ENCODE data around the gene LEMD3. TPM values are rescaled to one million over a fixed set of nuclear protein-coding genes. Genes with fewer than 3 reads are reported as not detected.

Gene LEMD3
- total RNA-seq, 1 donor from 2014 or later = 35.8 TPM

DNA sequence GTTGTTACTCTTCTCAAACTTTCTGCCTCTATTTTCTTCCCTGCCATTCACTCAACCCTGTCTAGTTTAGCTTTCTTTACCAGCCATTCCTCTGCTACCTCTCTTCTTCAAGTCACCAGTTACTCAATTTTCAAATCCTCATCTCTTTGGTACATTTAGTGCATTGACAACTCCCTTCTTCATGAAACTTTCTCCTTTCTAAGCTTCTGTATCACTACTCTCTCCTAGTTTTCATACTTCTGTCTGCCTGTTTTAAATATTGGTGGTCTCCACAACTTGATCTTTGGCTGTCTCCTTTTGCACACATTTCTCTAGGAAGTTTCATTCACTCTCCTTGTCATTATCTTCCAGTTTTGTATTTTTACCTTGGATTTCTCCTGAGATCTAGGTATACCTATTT lies 6.0 kb downstream of the LEMD3 start:
- intact Hi-C loops (cut with DNase I) = no loop called here
- TF ChIP-seq POLR2A (IDR thresholded peaks at IDR 0.05) (no peak), POLR2AphosphoS5 (IDR thresholded peaks at IDR 0.05; ENCODE audit: insufficient read depth in 1 of 2, low read depth in 1 of 2) (no peak)
- TF ChIP-seq, protein P1, sequence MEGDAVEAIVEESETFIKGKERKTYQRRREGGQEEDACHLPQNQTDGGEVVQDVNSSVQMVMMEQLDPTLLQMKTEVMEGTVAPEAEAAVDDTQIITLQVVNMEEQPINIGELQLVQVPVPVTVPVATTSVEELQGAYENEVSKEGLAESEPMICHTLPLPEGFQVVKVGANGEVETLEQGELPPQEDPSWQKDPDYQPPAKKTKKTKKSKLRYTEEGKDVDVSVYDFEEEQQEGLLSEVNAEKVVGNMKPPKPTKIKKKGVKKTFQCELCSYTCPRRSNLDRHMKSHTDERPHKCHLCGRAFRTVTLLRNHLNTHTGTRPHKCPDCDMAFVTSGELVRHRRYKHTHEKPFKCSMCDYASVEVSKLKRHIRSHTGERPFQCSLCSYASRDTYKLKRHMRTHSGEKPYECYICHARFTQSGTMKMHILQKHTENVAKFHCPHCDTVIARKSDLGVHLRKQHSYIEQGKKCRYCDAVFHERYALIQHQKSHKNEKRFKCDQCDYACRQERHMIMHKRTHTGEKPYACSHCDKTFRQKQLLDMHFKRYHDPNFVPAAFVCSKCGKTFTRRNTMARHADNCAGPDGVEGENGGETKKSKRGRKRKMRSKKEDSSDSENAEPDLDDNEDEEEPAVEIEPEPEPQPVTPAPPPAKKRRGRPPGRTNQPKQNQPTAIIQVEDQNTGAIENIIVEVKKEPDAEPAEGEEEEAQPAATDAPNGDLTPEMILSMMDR (IDR thresholded peaks at IDR 0.05) = no peak
- Histone ChIP-seq H3K27ac (no peak overlapping the region), H3K4me1 (peaks cover 64% of the 10 kb centered on the region), H3K27me3 (no peaks in the 10 kb centered on the region), H3K9me3 (no peaks in the 10 kb centered on the region), H3K4me3 (no peak overlapping the region), H3K36me3 (peaks cover 0 to 6% of the 10 kb centered on the region in 2 donors)
- no peak for DNase-seq (ENCODE audit: extremely low spot score in 2 of 2)

DNA sequence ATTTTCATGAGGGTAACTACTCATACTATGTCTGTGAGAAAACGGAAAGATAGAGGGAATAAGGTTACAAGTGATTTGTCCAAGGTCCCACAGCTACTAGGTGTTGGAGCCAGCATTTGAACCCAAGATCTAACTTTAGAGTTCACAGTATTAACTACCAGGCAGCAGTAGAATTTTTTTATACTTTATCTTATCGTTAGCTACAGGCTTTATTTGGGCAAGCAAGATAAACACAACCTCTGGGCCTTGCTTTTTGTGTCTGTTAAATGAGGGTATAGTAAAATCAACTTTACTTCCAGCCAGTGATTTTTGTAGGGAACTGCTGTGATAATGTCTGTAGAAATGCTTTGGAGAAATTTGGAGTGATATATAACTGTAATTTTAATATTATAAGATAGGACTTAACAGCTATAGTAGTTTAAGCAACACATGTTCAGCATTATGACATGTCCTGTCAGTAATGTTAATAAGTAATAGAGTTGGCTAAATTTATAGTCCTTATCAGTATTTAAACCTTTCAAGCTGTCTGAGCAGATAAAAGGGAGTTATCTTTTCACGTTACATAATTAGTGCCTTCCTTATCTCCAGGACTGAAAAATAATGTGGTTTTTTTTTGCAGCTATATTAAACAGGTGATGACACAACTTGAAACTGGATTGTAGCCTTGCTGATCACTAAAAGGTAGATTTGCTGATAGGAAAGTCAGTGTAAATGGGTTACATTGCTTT lies 12.8 kb downstream of the LEMD3 start:
- intact Hi-C loops (cut with DNase I) = no loop called here

DNA sequence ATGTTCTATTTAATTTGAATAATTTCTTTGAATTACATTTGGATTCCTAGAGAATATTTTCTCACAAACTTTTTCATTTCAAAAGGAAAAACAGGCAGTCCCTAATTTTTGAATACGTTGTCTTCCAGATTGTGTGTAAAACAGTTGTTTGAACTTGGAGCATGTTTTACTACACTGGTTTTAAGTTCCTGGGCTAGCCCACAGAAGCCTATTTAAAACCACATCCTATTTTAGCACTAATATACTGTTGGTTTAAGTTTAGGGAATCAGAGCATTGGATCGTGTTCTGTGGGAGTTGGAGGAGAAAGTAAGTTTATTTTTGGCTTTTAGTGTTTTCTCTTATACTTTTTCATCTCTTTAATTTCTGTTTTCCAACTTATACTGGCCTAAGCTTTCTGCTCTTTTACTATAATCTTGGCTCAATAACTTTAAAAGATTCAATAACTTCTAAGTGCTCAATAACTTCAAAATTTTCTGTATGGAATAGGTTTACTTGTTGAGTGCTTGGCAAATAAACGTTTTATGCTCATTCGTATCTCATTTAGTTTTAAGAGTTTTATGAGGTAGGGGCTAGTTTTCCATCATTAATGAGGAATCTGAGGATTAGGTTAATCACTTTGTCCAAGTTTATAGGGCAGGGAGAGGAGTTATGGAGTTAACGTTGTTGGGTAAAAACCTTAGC lies 14.9 kb downstream of the LEMD3 start:
- TF ChIP-seq POLR2A (IDR thresholded peaks at IDR 0.05) (no peak), POLR2AphosphoS5 (IDR thresholded peaks at IDR 0.05; ENCODE audit: insufficient read depth in 1 of 2, low read depth in 1 of 2) (no peak)
- TF ChIP-seq, protein P1 (IDR thresholded peaks at IDR 0.05) = no peak
- H3K9me3 ChIP-seq = no peaks in the 10 kb centered on the region

More for the DNA sequence above, 12.8 kb downstream of the LEMD3 start:
- Histone ChIP-seq H3K4me3 (no peak overlapping the region), H3K27me3 (no peaks in the 10 kb centered on the region), H3K36me3 (no peaks in the 10 kb centered on the region), H3K9me3 (no peaks in the 10 kb centered on the region), H3K4me1 (peaks cover 36% of the 10 kb centered on the region), H3K27ac (no peak overlapping the region)
- no peak for DNase-seq (ENCODE audit: extremely low spot score in 2 of 2)
- TF ChIP-seq, protein P1 (IDR thresholded peaks at IDR 0.05) = no peak
- TF ChIP-seq POLR2AphosphoS5 (IDR thresholded peaks at IDR 0.05; ENCODE audit: insufficient read depth in 1 of 2, low read depth in 1 of 2) (no peak), POLR2A (IDR thresholded peaks at IDR 0.05) (no peak)

GRCh38 chr12:65184858-65185229 lies 15.5 kb downstream of the LEMD3 start:
- Histone ChIP-seq H3K27me3 (no peaks in the 10 kb centered on the region), H3K4me1 (peaks cover 50% of the 10 kb centered on the region), H3K27ac (no peak overlapping the region), H3K4me3 (no peak overlapping the region), H3K9me3 (no peaks in the 10 kb centered on the region), H3K36me3 (no peaks in the 10 kb centered on the region)
- no peak for TF ChIP-seq POLR2A (IDR thresholded peaks at IDR 0.05)
- TF ChIP-seq, protein P1 (IDR thresholded peaks at IDR 0.05) = no peak
- TF ChIP-seq POLR2AphosphoS5 (IDR thresholded peaks at IDR 0.05; ENCODE audit: insufficient read depth in 1 of 2, low read depth in 1 of 2) = no peak
- no peak for DNase-seq (ENCODE audit: extremely low spot score in 2 of 2)
- intact Hi-C loops (cut with DNase I) = no loop called here

More for the DNA sequence above, 14.9 kb downstream of the LEMD3 start:
- no peak overlapping the region for H3K4me3 ChIP-seq
- H3K27me3 ChIP-seq = no peaks in the 10 kb centered on the region
- no peak for DNase-seq (ENCODE audit: extremely low spot score in 2 of 2)
- H3K36me3 ChIP-seq = no peaks in the 10 kb centered on the region
- intact Hi-C loops (cut with DNase I) = no loop called here
- no peak overlapping the region for H3K27ac ChIP-seq
- peaks cover 46% of the 10 kb centered on the region for H3K4me1 ChIP-seq

DNA sequence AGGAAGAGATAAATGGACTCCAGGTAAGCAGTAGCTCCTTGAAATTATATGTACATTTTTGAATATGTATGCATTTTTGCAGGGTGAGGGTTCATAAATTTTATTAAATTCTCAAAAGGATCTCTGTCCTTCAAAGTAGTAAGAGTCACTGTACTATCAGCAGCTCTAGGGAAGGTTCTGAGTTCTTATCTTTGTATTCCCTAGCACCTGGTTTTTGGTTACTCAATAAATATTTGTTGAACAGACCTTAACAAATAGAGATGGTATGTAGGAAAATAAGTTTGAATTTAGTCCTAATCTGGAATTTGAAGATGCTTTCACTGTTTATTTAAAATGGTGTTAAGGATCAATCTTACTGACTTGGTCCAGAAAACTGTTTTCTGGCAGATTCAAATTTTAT lies 18.3 kb downstream of the LEMD3 start:
- TF ChIP-seq POLR2AphosphoS5 (IDR thresholded peaks at IDR 0.05; ENCODE audit: insufficient read depth in 1 of 2, low read depth in 1 of 2) (no peak), POLR2A (IDR thresholded peaks at IDR 0.05) (no peak)
- TF ChIP-seq, protein P1 (IDR thresholded peaks at IDR 0.05) = no peak

More for the DNA sequence above, 18.3 kb downstream of the LEMD3 start:
- Histone ChIP-seq H3K27me3 (no peaks in the 10 kb centered on the region), H3K27ac (no peak overlapping the region), H3K9me3 (no peaks in the 10 kb centered on the region), H3K4me1 (peaks cover 42% of the 10 kb centered on the region), H3K36me3 (no peaks in the 10 kb centered on the region), H3K4me3 (no peak overlapping the region)
- intact Hi-C loops (cut with DNase I) = no loop called here
- DNase-seq (ENCODE audit: extremely low spot score in 2 of 2) = no peak

All from vagina (tissue), 2 donors.